ENCODE data around the gene HTR2C.

Gene HTR2C

GRCh38 chrX:114782925-114783324 is 199.0 kb downstream of the HTR2C start:
- in situ Hi-C loops (cut with HindIII; ENCODE audit: low pct_unique_long_range_greater_than_20kb, low sequenced_read_pairs), result no loop called here
- DNase-seq (ENCODE audit: low read depth in 1 of 2, low spot score in 1 of 2), result no peak
- TF ChIP-seq JUND (IDR thresholded peaks at IDR 0.05; ENCODE audit: low read depth), result no peak

- no peak for DNase-seq (ENCODE audit: low read depth in 1 of 2, low spot score in 1 of 2)
These were observed 203.2 kb downstream of the HTR2C start for GRCh38 chrX:114787061-114787460.

GRCh38 chrX:114797494-114797893 is 213.6 kb downstream of the HTR2C start:
- in situ Hi-C loops (cut with HindIII; ENCODE audit: low pct_unique_long_range_greater_than_20kb, low sequenced_read_pairs), result no loop called here
- DNase-seq (ENCODE audit: low read depth in 1 of 2, low spot score in 1 of 2), result no peak
- TF ChIP-seq JUND (IDR thresholded peaks at IDR 0.05; ENCODE audit: low read depth), result no peak

More at GRCh38 chrX:114787061-114787460, 203.2 kb downstream of the HTR2C start:
- no peak for TF ChIP-seq JUND (IDR thresholded peaks at IDR 0.05; ENCODE audit: low read depth)
- in situ Hi-C loops (cut with HindIII; ENCODE audit: low pct_unique_long_range_greater_than_20kb, low sequenced_read_pairs), result no loop called here

- in situ Hi-C loops (cut with HindIII; ENCODE audit: low pct_unique_long_range_greater_than_20kb, low sequenced_read_pairs), result no loop called here
- no peak for TF ChIP-seq JUND (IDR thresholded peaks at IDR 0.05; ENCODE audit: low read depth)
- no peak for DNase-seq (ENCODE audit: low read depth in 1 of 2, low spot score in 1 of 2)
These were observed 215.0 kb downstream of the HTR2C start for GRCh38 chrX:114798907-114799306.

GRCh38 chrX:114800719-114801118 is 216.8 kb downstream of the HTR2C start:
- no peak for DNase-seq (ENCODE audit: low read depth in 1 of 2, low spot score in 1 of 2)
- TF ChIP-seq JUND (IDR thresholded peaks at IDR 0.05; ENCODE audit: low read depth), result no peak
- in situ Hi-C loops (cut with HindIII; ENCODE audit: low pct_unique_long_range_greater_than_20kb, low sequenced_read_pairs), result no loop called here

- DNase-seq (ENCODE audit: low read depth in 1 of 2, low spot score in 1 of 2), result no peak
- in situ Hi-C loops (cut with HindIII; ENCODE audit: low pct_unique_long_range_greater_than_20kb, low sequenced_read_pairs), result no loop called here
- TF ChIP-seq JUND (IDR thresholded peaks at IDR 0.05; ENCODE audit: low read depth), result no peak
These were observed 235.6 kb downstream of the HTR2C start for GRCh38 chrX:114819509-114819908.

GRCh38 chrX:114841051-114841450 is 257.2 kb downstream of the HTR2C start:
- DNase-seq (ENCODE audit: low read depth in 1 of 2, low spot score in 1 of 2), result no peak
- in situ Hi-C loops (cut with HindIII; ENCODE audit: low pct_unique_long_range_greater_than_20kb, low sequenced_read_pairs), result no loop called here
- TF ChIP-seq JUND (IDR thresholded peaks at IDR 0.05; ENCODE audit: low read depth), result no peak

- in situ Hi-C loops (cut with HindIII; ENCODE audit: low pct_unique_long_range_greater_than_20kb, low sequenced_read_pairs), result no loop called here
- no peak for TF ChIP-seq JUND (IDR thresholded peaks at IDR 0.05; ENCODE audit: low read depth)
- no peak for DNase-seq (ENCODE audit: low read depth in 1 of 2, low spot score in 1 of 2)
These were observed 258.3 kb downstream of the HTR2C start for GRCh38 chrX:114842181-114842580.

GRCh38 chrX:114889481-114889880 is 305.6 kb downstream of the HTR2C start:
- DNase-seq (ENCODE audit: low read depth in 1 of 2, low spot score in 1 of 2), result no peak
- in situ Hi-C loops (cut with HindIII; ENCODE audit: low pct_unique_long_range_greater_than_20kb, low sequenced_read_pairs), result no loop called here
- TF ChIP-seq JUND (IDR thresholded peaks at IDR 0.05; ENCODE audit: low read depth), result no peak

GRCh38 chrX:114903618-114904017 is 319.7 kb downstream of the HTR2C start:
- no peak for DNase-seq (ENCODE audit: low read depth in 1 of 2, low spot score in 1 of 2)

GRCh38 chrX:114905251-114905650 is 321.4 kb downstream of the HTR2C start:
- no peak for DNase-seq (ENCODE audit: low read depth in 1 of 2, low spot score in 1 of 2)
- in situ Hi-C loops (cut with HindIII; ENCODE audit: low pct_unique_long_range_greater_than_20kb, low sequenced_read_pairs), result no loop called here

More at GRCh38 chrX:114903618-114904017, 319.7 kb downstream of the HTR2C start:
- in situ Hi-C loops (cut with HindIII; ENCODE audit: low pct_unique_long_range_greater_than_20kb, low sequenced_read_pairs), result no loop called here
- no peak for TF ChIP-seq JUND (IDR thresholded peaks at IDR 0.05; ENCODE audit: low read depth)

GRCh38 chrX:114906984-114907510 is 323.2 kb downstream of the HTR2C start:
- in situ Hi-C loops (cut with HindIII; ENCODE audit: low pct_unique_long_range_greater_than_20kb, low sequenced_read_pairs), result no loop called here
- DNase-seq (ENCODE audit: low read depth in 1 of 2, low spot score in 1 of 2), result peak in 1 of 2 experiments; percentile 0
- no peak for TF ChIP-seq JUND (IDR thresholded peaks at IDR 0.05; ENCODE audit: low read depth)

More at GRCh38 chrX:114905251-114905650, 321.4 kb downstream of the HTR2C start:
- no peak for TF ChIP-seq JUND (IDR thresholded peaks at IDR 0.05; ENCODE audit: low read depth)

GRCh38 chrX:114924423-114924822 is 340.5 kb downstream of the HTR2C start:
- no peak for DNase-seq (ENCODE audit: low read depth in 1 of 2, low spot score in 1 of 2)
- in situ Hi-C loops (cut with HindIII; ENCODE audit: low pct_unique_long_range_greater_than_20kb, low sequenced_read_pairs), result no loop called here
- TF ChIP-seq JUND (IDR thresholded peaks at IDR 0.05; ENCODE audit: low read depth), result no peak

- in situ Hi-C loops (cut with HindIII; ENCODE audit: low pct_unique_long_range_greater_than_20kb, low sequenced_read_pairs), result no loop called here
- DNase-seq (ENCODE audit: low read depth in 1 of 2, low spot score in 1 of 2), result no peak
- TF ChIP-seq JUND (IDR thresholded peaks at IDR 0.05; ENCODE audit: low read depth), result no peak
These were observed 341.0 kb downstream of the HTR2C start for GRCh38 chrX:114924856-114925255.
